Hematopoietic multipotent progenitor cell (in vitro differentiated cells): ENCODE measurements around the gene TOP2A. TPM values are rescaled to one million over a fixed set of nuclear protein-coding genes. Genes with fewer than 3 reads are reported as not detected.

Source experiments
- DNase-seq, 3 donors: peaks; one replicate each; pipeline ENCODE4 v3.0.0-alpha.2; 2011 to 2015; ENCODE audit warnings: low read depth in 2 of 3, low spot score in 2 of 3
- total RNA-seq: library from RNA; depleted of rRNA; stranded (reverse); fragments of >200 nt; gene quantifications from one replicate; pipeline ENCODE4 v1.2.3, GENCODE V29; 2012

The TOP2A gene
- total RNA-seq, 1 donor, result 2.4 TPM

DNA sequence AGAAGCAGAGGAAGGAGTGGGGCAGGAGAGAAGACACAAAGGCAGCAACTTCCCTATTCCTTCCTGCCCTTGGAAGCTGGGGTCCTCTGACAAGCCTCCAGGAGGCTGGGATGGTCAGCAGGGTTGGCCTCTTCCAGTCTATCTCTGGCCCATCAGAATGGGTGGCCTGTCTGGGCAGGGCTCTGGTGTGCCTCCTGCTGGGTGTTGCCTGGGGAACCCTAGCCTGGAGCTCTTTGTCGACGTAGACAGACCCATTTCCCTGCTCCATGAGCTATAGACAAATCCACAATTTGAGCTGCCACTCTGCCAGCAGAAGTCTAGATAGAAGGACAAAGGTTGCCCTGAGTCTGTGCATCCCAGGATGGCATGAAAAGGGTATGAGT, 36.9 kb upstream of the TOP2A start:
- DNase-seq, result no peak

- no peak for DNase-seq
Observed at GRCh38 chr17:40453881-40454612, 36.4 kb upstream of the TOP2A start.

- no peak for DNase-seq
Observed at GRCh38 chr17:40452921-40453378, 35.3 kb upstream of the TOP2A start.

GRCh38 chr17:40452216-40452787, 34.6 kb upstream of the TOP2A start:
- no peak for DNase-seq

DNA sequence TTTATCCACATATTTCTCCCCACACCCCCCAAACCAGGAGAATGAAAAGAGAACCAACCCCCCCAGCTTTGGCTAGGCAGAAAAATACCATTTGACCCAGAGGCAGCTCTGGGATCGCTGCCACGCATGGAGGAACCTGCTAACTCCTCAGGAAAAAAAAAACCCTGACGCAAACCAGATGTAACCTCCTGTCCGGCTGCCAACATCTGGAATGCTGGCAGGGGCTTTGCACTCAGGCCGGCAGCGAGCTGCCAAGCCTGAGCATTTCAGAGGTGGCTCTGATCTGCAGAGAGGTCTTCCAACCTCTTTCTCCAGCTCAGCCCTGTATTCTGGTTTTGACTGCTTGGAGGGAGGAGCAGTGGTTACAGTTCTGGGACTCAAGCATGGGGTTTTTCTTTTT, 33.7 kb upstream of the TOP2A start:
- no peak for DNase-seq

- DNase-seq, result peak in 1 of 3 donors; percentile 52
Observed at GRCh38 chr17:40450175-40450574, 32.5 kb upstream of the TOP2A start.

DNA sequence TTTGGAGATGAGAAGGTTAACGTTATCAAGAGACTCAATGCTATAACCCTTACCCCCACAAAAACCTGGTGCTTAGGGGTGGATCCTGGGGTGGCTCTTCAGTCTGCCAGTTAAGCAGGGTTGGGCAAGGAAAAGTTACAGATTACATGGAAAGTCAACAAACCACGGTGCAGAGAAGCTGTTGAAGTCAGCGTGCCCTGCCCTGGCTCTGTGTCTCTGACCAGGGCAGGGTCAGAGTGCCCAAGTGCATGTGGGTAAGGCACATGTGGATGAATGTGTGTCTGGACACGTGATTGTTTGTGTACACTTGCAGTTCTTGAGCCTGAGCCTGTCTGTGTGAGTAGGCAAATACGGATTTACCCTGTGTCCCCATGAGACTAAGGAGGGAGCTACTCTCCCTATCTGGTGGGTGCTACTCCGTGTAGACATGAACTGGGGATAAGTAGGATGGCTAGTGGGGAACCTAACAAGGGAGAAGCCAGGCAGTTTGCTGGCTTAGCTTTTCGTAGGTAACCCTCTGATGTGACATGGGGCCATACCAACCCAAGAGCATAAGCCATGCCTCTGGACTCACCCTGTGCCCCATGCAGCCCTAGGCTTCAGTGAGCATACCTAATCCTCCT, 31.1 kb upstream of the TOP2A start:
- DNase-seq, result no peak

GRCh38 chr17:40448213-40448638, 30.5 kb upstream of the TOP2A start:
- peak in 1 of 3 donors; percentile 37 for DNase-seq

DNA sequence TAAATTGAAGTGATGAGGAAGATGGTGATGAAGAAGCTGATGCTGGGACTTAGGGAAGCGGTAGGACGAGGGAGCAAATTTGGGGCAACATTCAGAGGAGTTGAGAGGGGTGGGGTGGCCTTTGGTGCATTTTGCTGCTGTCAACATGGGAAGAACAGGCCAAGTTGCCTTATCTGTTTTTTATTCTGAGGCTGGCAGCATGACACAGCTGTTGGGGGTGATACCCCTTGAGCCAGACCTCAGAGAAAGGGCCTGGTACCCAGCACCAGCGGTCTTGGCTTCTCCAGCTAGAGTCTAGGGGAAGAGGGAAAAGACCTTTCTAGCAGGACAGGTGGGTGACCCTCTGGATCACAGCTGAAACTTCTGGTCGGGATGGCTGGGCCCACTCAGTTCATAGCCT, 30.1 kb upstream of the TOP2A start:
- DNase-seq, result peak in 1 of 3 donors; percentile 31

DNA sequence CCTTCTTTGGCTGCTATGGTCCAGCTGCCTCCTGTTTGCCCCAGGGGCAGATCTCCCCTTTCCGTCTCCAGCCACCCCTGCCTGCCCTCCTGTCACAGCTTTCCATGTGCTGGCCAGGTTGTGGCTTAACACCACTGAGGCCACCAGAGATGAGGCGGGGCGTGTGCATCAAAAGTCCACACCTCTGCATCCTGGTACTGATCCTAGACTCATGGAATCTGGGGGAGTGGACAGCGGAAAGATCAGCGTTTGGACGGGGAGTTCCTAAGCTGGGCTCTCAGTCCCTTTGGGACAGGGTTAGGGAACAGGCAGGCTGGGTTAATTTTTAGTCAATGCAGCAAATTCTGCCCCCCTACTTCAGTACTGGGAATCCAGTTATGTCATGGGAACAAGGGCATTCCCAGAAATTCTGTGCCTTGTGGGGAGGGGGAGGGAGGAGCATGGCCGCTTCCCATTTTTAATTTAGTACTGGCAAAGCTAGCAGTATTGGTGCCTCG, 29.5 kb upstream of the TOP2A start:
- DNase-seq, result no peak

- no peak for DNase-seq
Observed at GRCh38 chr17:40445751-40446468, 28.2 kb upstream of the TOP2A start.

GRCh38 chr17:40443988-40444899, 26.5 kb upstream of the TOP2A start:
- DNase-seq, result no peak

DNA sequence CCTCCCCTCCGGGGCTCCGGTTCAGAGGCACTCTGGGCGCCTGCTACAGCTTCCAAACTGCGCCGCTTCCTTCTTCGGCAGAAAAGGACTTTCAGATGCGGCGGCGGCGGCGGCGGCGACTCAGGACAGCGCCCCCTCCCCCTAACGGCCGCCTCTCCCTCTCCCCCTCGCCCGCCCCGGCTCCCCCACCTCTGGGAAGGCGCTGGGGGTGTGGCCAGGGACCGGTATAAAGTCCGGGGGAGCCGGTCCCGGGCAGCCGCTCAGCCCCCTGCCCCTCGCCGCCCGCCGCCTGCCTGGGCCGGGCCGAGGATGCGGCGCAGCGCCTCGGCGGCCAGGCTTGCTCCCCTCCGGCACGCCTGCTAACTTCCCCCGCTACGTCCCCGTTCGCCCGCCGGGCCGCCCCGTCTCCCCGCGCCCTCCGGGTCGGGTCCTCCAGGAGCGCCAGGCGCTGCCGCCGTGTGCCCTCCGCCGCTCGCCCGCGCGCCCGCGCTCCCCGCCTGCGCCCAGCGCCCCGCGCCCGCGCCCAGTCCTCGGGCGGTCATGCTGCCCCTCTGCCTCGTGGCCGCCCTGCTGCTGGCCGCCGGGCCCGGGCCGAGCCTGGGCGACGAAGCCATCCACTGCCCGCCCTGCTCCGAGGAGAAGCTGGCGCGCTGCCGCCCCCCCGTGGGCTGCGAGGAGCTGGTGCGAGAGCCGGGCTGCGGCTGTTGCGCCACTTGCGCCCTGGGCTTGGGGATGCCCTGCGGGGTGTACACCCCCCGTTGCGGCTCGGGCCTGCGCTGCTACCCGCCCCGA, 25.7 kb upstream of the TOP2A start, which contains the start of gene IGFBP4:
IGFBP4 (plus strand) TSS at position 255 of the 792 bp plus-strand sequence; CDS start at position 541, 286 bp downstream.
- DNase-seq, result peak; percentile 41 to 72 (median 67)

GRCh38 chr17:40442392-40443195, 24.9 kb upstream of the TOP2A start:
- DNase-seq, result no peak

GRCh38 chr17:40440166-40440565, 22.5 kb upstream of the TOP2A start:
- DNase-seq, result no peak

- peak in 1 of 3 donors; percentile 63 for DNase-seq
Observed at GRCh38 chr17:40437095-40437732, 19.5 kb upstream of the TOP2A start.

DNA sequence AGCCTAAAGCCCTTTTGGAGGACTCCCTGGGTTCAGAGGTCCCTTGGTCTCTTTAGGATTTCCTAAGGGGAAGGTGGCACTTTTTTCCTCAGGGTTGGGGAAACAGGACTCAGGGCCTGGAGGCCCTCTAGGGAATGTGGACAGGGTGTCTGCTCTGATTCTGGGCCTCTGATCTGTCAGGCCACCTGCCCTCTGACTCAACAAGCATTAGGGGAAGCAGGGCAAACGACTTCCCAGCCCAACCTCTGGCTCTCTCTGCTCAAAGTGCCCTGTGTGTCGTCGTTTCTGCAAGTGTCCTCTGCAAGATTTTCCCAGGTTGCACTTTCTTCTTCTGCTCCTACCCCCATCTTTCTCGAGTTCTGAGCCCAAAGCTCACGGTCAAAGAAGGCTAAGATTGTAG, 18.9 kb upstream of the TOP2A start:
- DNase-seq, result no peak
